Activated CD4-positive, alpha-beta memory T cell treated with anti-CD3 and anti-CD28 coated beads, Interleukin-2, amount 10 ng/mL, durations not matched to agents 7 days and 5 days (primary cell): Measurements from ENCODE around the gene ME1. TPM values are rescaled to one million over a fixed set of nuclear protein-coding genes. Genes with fewer than 3 reads are reported as not detected.
"Not testable (repeated sequence)": the region's sequence is repeated elsewhere in the genome, so short reads cannot be mapped to it uniquely, and the experiment has no call there.

Experiments used
- CTCF ChIA-PET: fragments of 350-600 bp; sonication (Branson Sonifier 250); formaldehyde crosslinking; loops from one replicate; lab custom pipeline; 2021; ENCODE audit warnings: antibody characterized with exemption, inconsistent platforms; lab: Charles Lee
- POLR2A ChIA-PET: fragments of 350-600 bp; sonication (Branson Sonifier 250); formaldehyde crosslinking; loops from one replicate; lab custom pipeline; 2021; ENCODE audit warnings: antibody characterized with exemption; lab: Charles Lee
- DNase-seq: peaks from one replicate; pipeline ENCODE4 v3.0.0-alpha.2; 2020
- H3K27ac Mint-ChIP-seq: one replicate; pipeline ENCODE4 v1.8.0; 2021; ENCODE audit warnings: mild to moderate bottlenecking, mixed read lengths
- H3K27me3 Mint-ChIP-seq: one replicate; pipeline ENCODE4 v1.8.0; 2021; ENCODE audit warnings: mixed read lengths
- H3K36me3 Mint-ChIP-seq: one replicate; pipeline ENCODE4 v1.8.0; 2021; ENCODE audit warnings: low read depth, mixed read lengths
- H3K4me1 Mint-ChIP-seq: one replicate; pipeline ENCODE4 v1.8.0; 2021; ENCODE audit warnings: mixed read lengths
- H3K4me3 Mint-ChIP-seq: one replicate; pipeline ENCODE4 v1.8.0; 2021; ENCODE audit warnings: mild to moderate bottlenecking, mixed read lengths
- H3K9me3 Mint-ChIP-seq: one replicate; pipeline ENCODE4 v1.8.0; 2021; ENCODE audit warnings: mixed read lengths
- total RNA-seq, 2 experiments: library from RNA; stranded (reverse); gene quantifications; one replicate each; pipeline ENCODE4 v1.2.3, GENCODE V29; 2021

The ME1 gene
- total RNA-seq, 2 experiments from 2014 or later, result 0.10 to 0.13 TPM

DNA sequence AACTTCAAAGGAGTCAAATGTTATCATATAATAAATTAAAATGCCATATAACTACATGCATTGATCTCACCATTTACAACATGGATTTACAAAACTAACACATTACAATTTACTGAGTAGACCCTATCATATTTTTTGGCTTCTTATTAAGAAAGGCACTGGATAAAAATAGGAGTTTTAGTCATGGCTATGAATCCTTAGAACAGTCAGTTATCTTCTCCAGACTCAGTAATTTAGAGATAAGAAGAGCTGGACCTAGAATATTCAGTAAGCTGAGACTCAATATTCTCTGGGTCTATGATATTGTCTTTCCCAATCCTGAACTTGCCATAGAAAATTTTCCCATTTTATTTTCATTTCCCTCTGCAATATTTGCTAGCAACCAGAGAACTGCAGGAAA, 62.3 kb downstream of the ME1 start:
- no peaks in the 10 kb centered on the region for H3K4me1 Mint-ChIP-seq
- no peaks in the 10 kb centered on the region for H3K27me3 Mint-ChIP-seq
- no peaks in the 10 kb centered on the region for H3K36me3 Mint-ChIP-seq
- H3K4me3 Mint-ChIP-seq, result no peak overlapping the region
- H3K27ac Mint-ChIP-seq, result no peak overlapping the region
- POLR2A ChIA-PET, result no interaction called here
- no peaks in the 10 kb centered on the region for H3K9me3 Mint-ChIP-seq
- CTCF ChIA-PET, result no interaction called here
- no peak for DNase-seq

DNA sequence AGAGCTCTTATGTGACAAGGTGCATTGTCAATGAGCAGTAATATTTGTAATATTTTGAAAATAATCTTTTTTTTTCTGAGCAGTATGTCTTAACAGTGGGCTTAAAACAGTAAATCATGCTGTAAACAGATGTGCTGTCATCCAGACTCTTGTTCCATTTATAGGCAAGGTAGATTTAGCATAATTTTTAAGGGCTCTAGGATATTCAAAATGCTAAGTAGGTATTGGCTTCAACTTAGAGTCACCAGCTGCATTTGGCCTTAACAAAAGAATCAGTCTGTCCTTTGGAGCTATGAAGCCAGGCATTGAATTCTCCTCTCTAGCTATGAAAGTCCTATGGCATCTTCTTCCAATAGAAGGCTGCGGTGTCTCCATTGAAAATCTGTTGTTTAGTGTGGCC, 63.7 kb downstream of the ME1 start:
- no peaks in the 10 kb centered on the region for H3K36me3 Mint-ChIP-seq
- CTCF ChIA-PET, result no interaction called here
- no peak overlapping the region for H3K27ac Mint-ChIP-seq
- no peak for DNase-seq
- no peaks in the 10 kb centered on the region for H3K27me3 Mint-ChIP-seq
- no peak overlapping the region for H3K4me3 Mint-ChIP-seq
- no peaks in the 10 kb centered on the region for H3K4me1 Mint-ChIP-seq
- no peaks in the 10 kb centered on the region for H3K9me3 Mint-ChIP-seq
- POLR2A ChIA-PET, result no interaction called here

DNA sequence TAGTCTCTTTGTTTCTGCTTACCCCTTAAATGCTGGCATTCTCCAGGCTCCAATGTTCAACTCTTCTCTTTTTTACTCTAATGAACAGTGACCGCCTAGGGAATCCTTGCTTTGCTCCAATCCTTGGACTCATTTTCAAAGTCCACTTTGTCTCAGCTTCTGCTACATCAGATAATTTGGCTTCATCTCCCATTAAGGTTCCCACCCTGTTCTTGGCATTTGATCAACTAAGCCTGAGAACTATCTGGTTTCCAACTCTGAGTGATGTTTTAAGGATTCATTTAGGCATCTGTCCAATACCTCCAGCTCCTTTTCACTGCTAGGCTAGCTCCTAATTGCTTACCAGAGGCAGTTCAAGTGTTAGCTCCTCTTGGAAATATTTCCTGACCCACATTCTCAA, 64.9 kb downstream of the ME1 start:
- H3K9me3 Mint-ChIP-seq, result no peaks in the 10 kb centered on the region
- no peak overlapping the region for H3K27ac Mint-ChIP-seq
- no peaks in the 10 kb centered on the region for H3K4me1 Mint-ChIP-seq
- ChIA-PET POLR2A (no interaction called here), CTCF (no interaction called here)
- H3K27me3 Mint-ChIP-seq, result no peaks in the 10 kb centered on the region
- no peaks in the 10 kb centered on the region for H3K36me3 Mint-ChIP-seq
- H3K4me3 Mint-ChIP-seq, result no peak overlapping the region
- DNase-seq, result no peak

DNA sequence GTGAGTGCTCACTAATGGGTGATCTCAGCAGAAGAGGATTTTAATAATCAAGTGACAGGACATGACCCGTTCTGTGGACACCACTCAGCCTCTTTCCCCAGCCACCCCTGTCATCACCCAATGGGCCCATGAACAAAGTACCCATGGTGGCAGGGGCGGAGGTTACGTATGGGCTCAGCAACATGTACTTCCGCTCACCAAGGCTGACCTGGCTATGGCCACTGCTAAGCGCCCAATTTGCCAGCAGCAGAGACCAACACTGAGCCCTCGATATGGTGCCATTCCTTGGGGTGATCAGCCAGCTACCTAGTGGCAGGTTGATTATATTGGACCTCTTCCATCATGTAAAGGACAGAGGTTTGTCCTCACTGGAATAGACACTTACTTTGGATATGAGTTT, 68.5 kb downstream of the ME1 start:
- POLR2A ChIA-PET, H3K27ac Mint-ChIP-seq, H3K36me3 Mint-ChIP-seq, H3K4me3 Mint-ChIP-seq, H3K9me3 Mint-ChIP-seq, DNase-seq, H3K27me3 Mint-ChIP-seq, H3K4me1 Mint-ChIP-seq, CTCF ChIA-PET: not testable (repeated sequence)

DNA sequence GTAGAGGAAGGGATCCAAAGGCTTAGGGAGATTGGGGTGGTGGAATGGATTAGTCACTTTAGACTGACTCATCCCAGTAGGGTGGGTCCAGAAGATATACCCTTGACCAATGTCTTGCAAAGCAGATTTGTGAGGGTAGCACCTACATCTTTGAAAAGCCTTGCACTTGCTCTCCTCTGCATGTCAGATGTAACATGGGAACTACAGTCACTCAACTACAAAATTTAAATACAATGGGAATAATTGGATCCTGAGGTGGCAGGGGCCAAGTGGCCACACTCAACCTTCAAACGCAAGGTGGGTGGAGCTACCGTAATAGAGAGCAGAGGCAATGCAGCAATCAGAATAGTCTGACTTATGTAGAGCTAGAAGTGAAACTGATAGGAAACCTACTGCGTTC, 71.2 kb downstream of the ME1 start:
- no peak for DNase-seq
- Mint-ChIP-seq H3K27ac (no peak overlapping the region), H3K9me3 (peaks cover 7% of the 10 kb centered on the region), H3K4me1 (no peaks in the 10 kb centered on the region), H3K4me3 (no peak overlapping the region), H3K36me3 (no peaks in the 10 kb centered on the region), H3K27me3 (no peaks in the 10 kb centered on the region)
- CTCF ChIA-PET, result no interaction called here
- POLR2A ChIA-PET, result no interaction called here

DNA sequence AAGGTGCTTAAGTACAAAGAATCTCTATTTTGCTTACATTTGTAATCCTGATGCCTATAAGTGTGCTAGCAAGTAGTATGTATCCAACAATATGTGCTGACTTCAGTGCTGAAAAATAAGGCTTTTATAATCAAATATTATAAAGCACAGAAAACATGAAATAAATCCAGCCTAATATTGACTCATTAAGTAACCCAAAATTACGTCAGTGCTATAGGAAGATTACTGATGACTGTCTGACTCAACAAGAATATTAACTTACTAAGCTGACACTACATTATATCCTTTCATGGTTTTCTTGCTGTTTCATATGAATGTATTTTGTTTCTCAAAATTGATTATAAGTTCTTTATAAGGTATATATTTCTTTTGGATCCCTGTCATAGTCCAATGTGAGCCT, 76.1 kb downstream of the ME1 start:
- Mint-ChIP-seq H3K27me3 (no peaks in the 10 kb centered on the region), H3K4me1 (no peaks in the 10 kb centered on the region), H3K4me3 (no peak overlapping the region), H3K9me3 (peaks cover 6% of the 10 kb centered on the region), H3K36me3 (no peaks in the 10 kb centered on the region), H3K27ac (no peak overlapping the region)
- ChIA-PET POLR2A (no interaction called here), CTCF (no interaction called here)
- DNase-seq, result no peak

DNA sequence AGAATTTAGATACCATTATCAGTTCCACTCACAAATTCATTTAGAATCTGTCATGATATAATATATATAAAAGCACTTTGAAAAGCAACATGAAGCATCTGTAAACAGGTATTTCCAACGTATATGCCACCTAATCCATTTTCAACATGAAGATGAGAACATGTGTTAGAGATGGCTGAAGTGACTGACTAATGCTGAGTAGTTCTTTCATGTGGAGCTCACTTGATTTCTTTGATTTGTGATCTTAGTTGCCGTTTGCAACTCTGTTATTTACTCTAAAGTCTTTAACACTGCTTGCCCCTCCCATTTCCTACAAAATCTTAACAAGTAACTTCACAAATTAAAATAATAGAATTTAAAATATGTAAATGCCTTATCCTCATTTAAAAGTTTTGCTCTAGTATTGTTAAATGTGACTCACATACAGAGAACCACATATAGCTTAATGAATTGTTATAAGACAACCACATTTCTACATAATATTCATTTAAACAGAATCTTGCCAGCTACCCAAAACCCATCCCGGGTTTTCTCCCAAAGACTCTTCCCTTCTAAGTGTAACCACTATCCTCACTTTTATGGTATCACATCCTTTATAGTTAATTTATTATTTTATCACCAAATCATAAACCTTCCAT, 78.3 kb downstream of the ME1 start:
- Mint-ChIP-seq H3K4me3 (no peak overlapping the region), H3K9me3 (no peaks in the 10 kb centered on the region), H3K36me3 (no peaks in the 10 kb centered on the region), H3K27me3 (no peaks in the 10 kb centered on the region), H3K27ac (no peak overlapping the region), H3K4me1 (no peaks in the 10 kb centered on the region)
- ChIA-PET CTCF (no interaction called here), POLR2A (no interaction called here)
- no peak for DNase-seq

DNA sequence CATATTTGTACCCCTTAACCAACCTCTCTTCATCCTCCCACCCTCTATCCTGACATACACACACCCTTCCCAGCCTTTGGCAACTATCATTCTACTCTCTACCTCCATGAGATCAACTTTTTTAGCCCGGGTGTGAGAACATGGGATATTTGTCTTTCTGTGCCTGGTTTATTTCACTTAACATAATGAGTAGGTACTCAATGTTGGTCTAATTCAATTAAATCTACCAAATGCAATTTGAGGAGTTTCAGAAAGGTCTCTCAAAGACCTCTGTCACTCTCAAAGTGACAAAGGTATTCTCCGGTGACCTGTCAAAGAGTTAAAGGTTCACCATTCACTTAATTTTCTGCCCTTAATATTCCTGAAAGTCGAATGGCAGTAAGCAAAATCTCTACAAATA, 87.7 kb downstream of the ME1 start:
- no peak for DNase-seq
- Mint-ChIP-seq H3K4me3 (no peak overlapping the region), H3K4me1 (no peaks in the 10 kb centered on the region), H3K27ac (no peak overlapping the region), H3K9me3 (no peaks in the 10 kb centered on the region), H3K36me3 (no peaks in the 10 kb centered on the region), H3K27me3 (no peaks in the 10 kb centered on the region)
- CTCF ChIA-PET, result no interaction called here
- POLR2A ChIA-PET, result no interaction called here

DNA sequence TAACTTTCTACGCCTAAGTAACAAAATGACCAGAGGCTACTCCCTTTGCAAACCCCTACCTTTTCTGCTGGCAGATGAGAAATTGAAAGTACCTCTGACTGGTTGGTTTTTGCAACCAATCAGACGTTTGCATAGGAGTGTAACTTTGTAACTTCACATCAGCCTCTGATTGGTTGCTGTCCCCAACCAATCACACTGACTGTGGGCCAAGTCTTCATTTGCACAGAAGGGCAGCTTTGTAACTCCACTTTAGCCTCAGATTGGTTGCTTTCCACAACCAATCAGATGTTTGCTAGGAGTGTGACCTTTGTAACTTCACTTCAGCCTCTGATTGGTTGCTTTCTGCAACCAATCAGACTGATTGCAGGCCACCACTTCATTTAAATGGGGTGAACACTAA, 89.1 kb downstream of the ME1 start:
- Mint-ChIP-seq H3K27ac (no peak overlapping the region), H3K4me1 (no peaks in the 10 kb centered on the region), H3K9me3 (no peaks in the 10 kb centered on the region), H3K4me3 (no peak overlapping the region), H3K27me3 (no peaks in the 10 kb centered on the region), H3K36me3 (no peaks in the 10 kb centered on the region)
- CTCF ChIA-PET, result no interaction called here
- no peak for DNase-seq
- POLR2A ChIA-PET, result no interaction called here

DNA sequence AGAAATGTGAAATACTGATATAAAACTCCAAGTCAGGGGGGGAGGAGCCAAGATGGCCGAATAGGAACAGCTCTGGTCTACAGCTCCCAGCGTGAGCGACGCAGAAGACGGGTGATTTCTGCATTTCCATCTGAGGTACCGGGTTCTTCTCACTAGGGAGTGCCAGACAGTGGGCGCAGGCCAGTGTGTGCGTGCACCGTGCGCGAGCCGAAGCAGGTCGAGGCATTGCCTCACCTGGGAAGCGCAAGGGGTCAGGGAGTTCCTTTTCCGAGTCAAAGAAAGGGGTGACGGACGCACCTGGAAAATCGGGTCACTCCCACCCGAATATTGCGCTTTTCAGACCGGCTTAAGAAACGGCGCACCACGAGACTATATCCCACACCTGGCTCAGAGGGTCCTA, 96.9 kb downstream of the ME1 start:
- H3K9me3 Mint-ChIP-seq, POLR2A ChIA-PET, H3K27me3 Mint-ChIP-seq, DNase-seq, CTCF ChIA-PET, H3K27ac Mint-ChIP-seq, H3K4me1 Mint-ChIP-seq, H3K4me3 Mint-ChIP-seq, H3K36me3 Mint-ChIP-seq: not testable (repeated sequence)

DNA sequence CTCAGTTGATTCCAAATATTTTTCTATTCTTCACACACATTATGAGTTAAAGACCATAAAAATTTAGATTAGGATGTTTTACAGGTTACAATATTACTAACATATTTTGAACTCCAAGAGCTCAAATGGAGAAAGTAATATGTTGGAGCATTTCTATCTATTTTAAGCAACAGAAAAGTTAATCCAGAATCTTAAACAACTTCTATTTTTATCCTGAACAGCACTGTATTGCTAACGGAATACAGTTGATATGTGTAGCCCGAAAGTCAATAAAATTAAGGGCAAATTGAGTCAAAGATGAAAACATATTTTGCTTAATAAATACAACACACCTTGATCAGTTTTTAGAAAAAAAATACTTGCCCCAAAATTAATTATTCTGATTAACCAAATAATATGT, 97.4 kb downstream of the ME1 start:
- Mint-ChIP-seq H3K27me3 (no peaks in the 10 kb centered on the region), H3K9me3 (no peaks in the 10 kb centered on the region), H3K27ac (no peak overlapping the region), H3K36me3 (no peaks in the 10 kb centered on the region), H3K4me3 (no peak overlapping the region), H3K4me1 (no peaks in the 10 kb centered on the region)
- POLR2A ChIA-PET, result no interaction called here
- no peak for DNase-seq
- CTCF ChIA-PET, result no interaction called here

DNA sequence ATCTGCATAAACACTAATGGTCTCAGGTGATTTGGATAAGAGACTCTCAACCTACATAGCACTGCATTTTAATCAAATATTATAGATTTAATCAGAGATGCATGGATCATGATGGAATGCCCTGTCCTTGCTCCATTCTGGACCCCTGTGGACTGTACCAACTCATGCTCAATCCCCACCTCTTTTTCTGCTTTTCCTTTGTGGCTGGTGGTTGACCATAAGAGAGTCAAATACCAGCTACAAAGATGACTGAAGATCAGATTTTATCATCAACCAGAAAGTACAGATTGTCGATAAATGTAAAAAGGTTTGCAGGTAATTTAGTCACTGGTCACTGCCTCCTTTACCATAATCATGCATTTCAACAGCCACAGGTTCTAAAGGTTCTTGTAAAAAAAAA, 116.2 kb downstream of the ME1 start:
- no peak for DNase-seq
- Mint-ChIP-seq H3K36me3 (no peaks in the 10 kb centered on the region), H3K27ac (no peak overlapping the region), H3K4me3 (no peak overlapping the region), H3K4me1 (peaks cover 7% of the 10 kb centered on the region), H3K9me3 (no peaks in the 10 kb centered on the region), H3K27me3 (peaks cover 11% of the 10 kb centered on the region)
- ChIA-PET CTCF (no interaction called here), POLR2A (no interaction called here)

DNA sequence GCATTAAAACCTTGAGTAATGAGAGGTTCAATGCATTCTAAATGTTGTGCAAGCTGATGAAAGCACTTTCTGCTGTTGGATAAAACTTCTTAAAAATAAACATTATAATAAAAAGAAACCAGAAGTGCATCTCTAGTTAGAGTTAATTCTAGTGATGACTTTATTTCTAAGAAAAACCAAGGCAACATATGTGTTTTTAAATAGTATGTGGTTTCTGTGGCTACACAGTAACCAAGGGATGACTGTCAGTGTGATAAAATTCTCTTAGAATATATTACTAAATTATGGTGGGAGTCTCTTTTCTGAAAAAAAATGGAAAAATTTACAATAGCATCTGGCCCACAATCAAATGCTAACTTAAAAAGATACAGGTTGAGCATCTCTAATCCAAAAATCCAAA, 117.0 kb downstream of the ME1 start:
- POLR2A ChIA-PET, result no interaction called here
- CTCF ChIA-PET, result no interaction called here
- peaks cover 7% of the 10 kb centered on the region for H3K4me1 Mint-ChIP-seq
- DNase-seq, result no peak
- H3K4me3 Mint-ChIP-seq, result no peak overlapping the region
- H3K9me3 Mint-ChIP-seq, result no peaks in the 10 kb centered on the region
- no peak overlapping the region for H3K27ac Mint-ChIP-seq
- no peaks in the 10 kb centered on the region for H3K36me3 Mint-ChIP-seq
- peaks cover 11% of the 10 kb centered on the region for H3K27me3 Mint-ChIP-seq

DNA sequence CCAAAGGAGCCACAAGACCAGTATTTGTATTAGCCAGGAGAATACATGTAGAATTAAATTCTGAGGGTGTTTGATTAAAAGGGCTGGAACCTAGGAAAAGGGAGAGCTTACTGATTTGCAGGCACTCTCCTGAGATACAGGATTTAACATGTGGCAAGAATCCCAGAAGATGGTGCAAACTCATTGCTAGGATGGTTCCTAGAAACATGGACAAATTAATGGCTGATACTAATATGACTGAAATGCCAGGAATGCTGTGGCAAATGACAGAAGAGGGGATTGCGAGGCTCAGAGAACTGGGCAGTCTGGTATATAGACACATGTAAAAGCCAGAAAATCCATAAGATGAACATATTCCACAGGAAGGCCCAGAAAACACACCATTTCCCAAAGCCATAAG, 119.6 kb downstream of the ME1 start:
- Mint-ChIP-seq H3K4me3 (no peak overlapping the region), H3K27ac (no peak overlapping the region), H3K4me1 (peaks cover 7% of the 10 kb centered on the region), H3K9me3 (no peaks in the 10 kb centered on the region), H3K36me3 (no peaks in the 10 kb centered on the region), H3K27me3 (peaks cover 11% of the 10 kb centered on the region)
- POLR2A ChIA-PET, result no interaction called here
- no peak for DNase-seq
- CTCF ChIA-PET, result no interaction called here
